Lower leg skin (tissue), 3 donors: Measurements from ENCODE around the gene MAL.

Experiments
- CTCF ChIP-seq, 3 donors: fragments of 450-650 bp; IDR thresholded peaks; one replicate each; pipeline ENCODE4 v1.5.1; 2016; ENCODE audit warnings: antibody characterized with exemption in 3 of 3, mild to moderate bottlenecking in 3 of 3, moderate library complexity in 2 of 3
- POLR2A ChIP-seq, 2 donors: fragments of 450-650 bp; IDR thresholded peaks; one replicate each; pipeline ENCODE4 v1.6.1; 2016 to 2017; ENCODE audit warnings: antibody characterized with exemption in 2 of 2, mild to moderate bottlenecking in 1 of 2, moderate library complexity in 1 of 2

GRCh38 chr2:95010126-95010525 lies 15.4 kb upstream of the MAL start:
- TF ChIP-seq CTCF (IDR thresholded peaks at IDR 0.05): no peak
- no peak for TF ChIP-seq POLR2A (IDR thresholded peaks at IDR 0.05)
